MM.1S (cell line): Measurements from ENCODE around the gene USP37.

ENCODE experiments used
- DNase-seq: peaks from one replicate; pipeline ENCODE4 v3.0.0-alpha.2; 2015
- H2AFZ ChIP-seq: fragments of 300-600 bp; sonication (generic); 2 replicates; pipeline ENCODE4 v1.6.0; 2016; ENCODE audit warnings: antibody characterized with exemption, low read length
- H3F3A ChIP-seq: fragments of 300-600 bp; sonication (generic); 2 replicates; pipeline ENCODE4 v1.6.1; 2016; ENCODE audit warnings: mild to moderate bottlenecking, antibody characterized with exemption, low read length, moderate library complexity, mixed read lengths; ENCODE audit not compliant: insufficient read depth
- H3K27ac ChIP-seq: fragments of 300-600 bp; sonication (generic); 2 replicates; pipeline ENCODE4 v1.5.1; 2016; ENCODE audit warnings: mild to moderate bottlenecking, low read length
- H3K27me3 ChIP-seq: fragments of 300-600 bp; sonication (generic); replicated peaks from 2 replicates; pipeline ENCODE4 v1.6.0; 2016; ENCODE audit warnings: low read length; ENCODE audit not compliant: insufficient read depth
- H3K36me3 ChIP-seq: fragments of 300-600 bp; sonication (generic); replicated peaks from 2 replicates; pipeline ENCODE4 v1.6.1; 2016; ENCODE audit warnings: mild to moderate bottlenecking, low read length, mixed read lengths; ENCODE audit not compliant: insufficient read depth
- H3K4me1 ChIP-seq: fragments of 300-600 bp; sonication (generic); 2 replicates; pipeline ENCODE4 v1.6.1; 2016; ENCODE audit warnings: low read length, mixed read lengths
- H3K4me2 ChIP-seq: fragments of 300-600 bp; sonication (generic); 2 replicates; pipeline ENCODE4 v1.6.0; 2016; ENCODE audit warnings: low read depth, low read length
- H3K4me3 ChIP-seq: fragments of 300-600 bp; sonication (generic); 2 replicates; pipeline ENCODE4 v1.5.1; 2016; ENCODE audit warnings: low read length, mixed read lengths
- H3K79me2 ChIP-seq: fragments of 300-600 bp; sonication (generic); 2 replicates; pipeline ENCODE4 v1.6.1; 2016; ENCODE audit warnings: mixed run types, low read length, mixed read lengths
- H3K9ac ChIP-seq: fragments of 300-600 bp; sonication (generic); 2 replicates; pipeline ENCODE4 v1.6.1; 2016; ENCODE audit warnings: low read length, mixed read lengths
- H3K9me2 ChIP-seq: fragments of 300-600 bp; sonication (generic); replicated peaks from 2 replicates; pipeline ENCODE4 v1.6.1; 2016; ENCODE audit warnings: mild to moderate bottlenecking, low read length, mixed read lengths; ENCODE audit not compliant: insufficient read depth
- H3K9me3 ChIP-seq: fragments of 300-600 bp; sonication (generic); replicated peaks from 2 replicates; pipeline ENCODE4 v1.6.1; 2016; ENCODE audit warnings: mild to moderate bottlenecking, low read length, mixed read lengths; ENCODE audit not compliant: insufficient read depth
- H4K20me1 ChIP-seq: fragments of 300-600 bp; sonication (generic); 2 replicates; pipeline ENCODE4 v1.6.1; 2016; ENCODE audit warnings: mild to moderate bottlenecking, low read length, moderate library complexity, mixed read lengths; ENCODE audit not compliant: insufficient read depth
- CTCF ChIP-seq: fragments of 300-600 bp; sonication (generic); IDR thresholded peaks from 2 replicates; pipeline ENCODE4 v1.5.1; 2016; ENCODE audit warnings: antibody characterized with exemption, low read length, mixed read lengths
- EZH2 ChIP-seq: fragments of 300-600 bp; sonication (generic); optimal IDR thresholded peaks from 2 replicates; pipeline ENCODE3; 2017; ENCODE audit warnings: low read depth, mild to moderate bottlenecking, antibody characterized with exemption, low read length, mixed read lengths
- EZH2phosphoT487 ChIP-seq: fragments of 300-600 bp; sonication (generic); IDR thresholded peaks from 2 replicates; pipeline ENCODE4 v1.6.1; 2018; ENCODE audit warnings: antibody characterized with exemption, low read length

The USP37 gene

GRCh38 chr2:218501665-218502064 is 66.5 kb downstream of the USP37 start:
- Histone ChIP-seq H3K4me2 (no peak overlapping the region), H3K36me3 (peaks cover 4% of the 10 kb centered on the region; the same call in 1 of the 2 replicates), H3K27me3 (no peaks in the 10 kb centered on the region), H3K9me3 (no peaks in the 10 kb centered on the region), H3K9me2 (no peaks in the 10 kb centered on the region), H3K4me3 (no peak overlapping the region), H4K20me1 (no peaks in the 10 kb centered on the region), H3K9ac (no peak overlapping the region), H3K4me1 (no peaks in the 10 kb centered on the region), H2AFZ (no peak overlapping the region), H3F3A (no peaks in the 10 kb centered on the region), H3K79me2 (0 out of 2 replicates have a peak, but pooled peaks cover 5% of the 10 kb centered on the region), H3K27ac (no peak overlapping the region)
- no peak for TF ChIP-seq CTCF
- TF ChIP-seq EZH2phosphoT487 = no peak
- no peak for TF ChIP-seq EZH2
- no peak for DNase-seq

GRCh38 chr2:218500501-218501060 is 67.6 kb downstream of the USP37 start:
- Histone ChIP-seq H3K79me2 (0 out of 2 replicates have a peak, but pooled peaks cover 5% of the 10 kb centered on the region), H2AFZ (no peak overlapping the region), H4K20me1 (no peaks in the 10 kb centered on the region), H3K4me2 (no peak overlapping the region), H3K4me1 (no peaks in the 10 kb centered on the region), H3K9me2 (no peaks in the 10 kb centered on the region), H3K9me3 (no peaks in the 10 kb centered on the region), H3K36me3 (peaks cover 4% of the 10 kb centered on the region; the same call in 1 of the 2 replicates), H3K9ac (no peak overlapping the region), H3K27me3 (no peaks in the 10 kb centered on the region), H3K27ac (no peak overlapping the region), H3F3A (no peaks in the 10 kb centered on the region), H3K4me3 (no peak overlapping the region)
- no peak for TF ChIP-seq EZH2phosphoT487
- no peak for TF ChIP-seq EZH2
- no peak for TF ChIP-seq CTCF
- DNase-seq = no peak

- H4K20me1 ChIP-seq = no peaks in the 10 kb centered on the region
- DNase-seq = no peak
- H3K9ac ChIP-seq = no peak overlapping the region
- no peak for TF ChIP-seq CTCF
- H2AFZ ChIP-seq = no peak overlapping the region
- peaks cover 7% of the 10 kb centered on the region; the same call in 1 of the 2 replicates for H3K36me3 ChIP-seq
- no peaks in the 10 kb centered on the region for H3K4me1 ChIP-seq
- H3K27ac ChIP-seq = no peak overlapping the region
- no peaks in the 10 kb centered on the region for H3F3A ChIP-seq
- no peaks in the 10 kb centered on the region for H3K79me2 ChIP-seq
- H3K4me2 ChIP-seq = no peak overlapping the region
- no peaks in the 10 kb centered on the region for H3K9me2 ChIP-seq
- no peak overlapping the region for H3K4me3 ChIP-seq
- no peaks in the 10 kb centered on the region for H3K9me3 ChIP-seq
- no peaks in the 10 kb centered on the region for H3K27me3 ChIP-seq
Measured at GRCh38 chr2:218485986-218486667, 82.0 kb downstream of the USP37 start.
